ENCODE data around the gene SETD1A.

SETD1A gene

GRCh38 chr16:30980434-30980833, 22.9 kb downstream of the SETD1A start:
- DNase-seq (ENCODE audit: low spot score) = no peak
- TF ChIP-seq CTCF (IDR thresholded peaks at IDR 0.05; ENCODE audit: extremely low read depth, insufficient read depth, missing control alignments) = no peak
- in situ Hi-C loops (cut with MboI; ENCODE audit: low pct_unique_long_range_greater_than_20kb, low sequenced_read_pairs, unreplicated experiment) = no loop called here

- no peak for TF ChIP-seq CTCF (IDR thresholded peaks at IDR 0.05; ENCODE audit: extremely low read depth, insufficient read depth, missing control alignments)
- in situ Hi-C loops (cut with MboI; ENCODE audit: low pct_unique_long_range_greater_than_20kb, low sequenced_read_pairs, unreplicated experiment) = no loop called here
- no peak for DNase-seq (ENCODE audit: low spot score)
These were observed 23.4 kb downstream of the SETD1A start for GRCh38 chr16:30980959-30981358.

GRCh38 chr16:30982548-30983288, 25.2 kb downstream of the SETD1A start:
- in situ Hi-C loops (cut with MboI; ENCODE audit: low pct_unique_long_range_greater_than_20kb, low sequenced_read_pairs, unreplicated experiment) = no loop called here
- TF ChIP-seq CTCF (IDR thresholded peaks at IDR 0.05; ENCODE audit: extremely low read depth, insufficient read depth, missing control alignments) = no peak
- DNase-seq (ENCODE audit: low spot score) = no peak

GRCh38 chr16:30983289-30983889, 25.8 kb downstream of the SETD1A start:
- DNase-seq (ENCODE audit: low spot score) = no peak
- no peak for TF ChIP-seq CTCF (IDR thresholded peaks at IDR 0.05; ENCODE audit: extremely low read depth, insufficient read depth, missing control alignments)
- in situ Hi-C loops (cut with MboI; ENCODE audit: low pct_unique_long_range_greater_than_20kb, low sequenced_read_pairs, unreplicated experiment) = no loop called here

GRCh38 chr16:30983898-30984610, 26.5 kb downstream of the SETD1A start:
- no peak for TF ChIP-seq CTCF (IDR thresholded peaks at IDR 0.05; ENCODE audit: extremely low read depth, insufficient read depth, missing control alignments)
- in situ Hi-C loops (cut with MboI; ENCODE audit: low pct_unique_long_range_greater_than_20kb, low sequenced_read_pairs, unreplicated experiment) = no loop called here
- no peak for DNase-seq (ENCODE audit: low spot score)

GRCh38 chr16:30984669-30985400, 27.3 kb downstream of the SETD1A start, which contains the start of gene HSD3B7:
Gene HSD3B7 (plus strand): TSS chr16:30985207. CDS start chr16:30985659, 452 bp downstream.
- peak; percentile 91 for TF ChIP-seq CTCF (IDR thresholded peaks at IDR 0.05; ENCODE audit: extremely low read depth, insufficient read depth, missing control alignments)
- in situ Hi-C loops (cut with MboI; ENCODE audit: low pct_unique_long_range_greater_than_20kb, low sequenced_read_pairs, unreplicated experiment) = no loop called here
- peak; percentile 92 for DNase-seq (ENCODE audit: low spot score)

Measured in GM13977 (cell line).